ENCODE measurements around the gene UBD. TPM values are rescaled to one million over a fixed set of nuclear protein-coding genes. Genes with fewer than 3 reads are reported as not detected.

UBD gene
- total RNA-seq, 1 donor from 2014 or later: not detected

- Mint-ChIP-seq H3K36me3 (ENCODE audit: low read depth) (no peaks in the 10 kb centered on the region), H3K4me3 (no peak overlapping the region), H3K4me1 (no peaks in the 10 kb centered on the region), H3K27ac (ENCODE audit: unreplicated experiment) (no peak overlapping the region), H3K9me3 (no peaks in the 10 kb centered on the region), H3K27me3 (ENCODE audit: low read depth) (peaks cover 48% of the 10 kb centered on the region)
- TF ChIP-seq, protein P1, sequence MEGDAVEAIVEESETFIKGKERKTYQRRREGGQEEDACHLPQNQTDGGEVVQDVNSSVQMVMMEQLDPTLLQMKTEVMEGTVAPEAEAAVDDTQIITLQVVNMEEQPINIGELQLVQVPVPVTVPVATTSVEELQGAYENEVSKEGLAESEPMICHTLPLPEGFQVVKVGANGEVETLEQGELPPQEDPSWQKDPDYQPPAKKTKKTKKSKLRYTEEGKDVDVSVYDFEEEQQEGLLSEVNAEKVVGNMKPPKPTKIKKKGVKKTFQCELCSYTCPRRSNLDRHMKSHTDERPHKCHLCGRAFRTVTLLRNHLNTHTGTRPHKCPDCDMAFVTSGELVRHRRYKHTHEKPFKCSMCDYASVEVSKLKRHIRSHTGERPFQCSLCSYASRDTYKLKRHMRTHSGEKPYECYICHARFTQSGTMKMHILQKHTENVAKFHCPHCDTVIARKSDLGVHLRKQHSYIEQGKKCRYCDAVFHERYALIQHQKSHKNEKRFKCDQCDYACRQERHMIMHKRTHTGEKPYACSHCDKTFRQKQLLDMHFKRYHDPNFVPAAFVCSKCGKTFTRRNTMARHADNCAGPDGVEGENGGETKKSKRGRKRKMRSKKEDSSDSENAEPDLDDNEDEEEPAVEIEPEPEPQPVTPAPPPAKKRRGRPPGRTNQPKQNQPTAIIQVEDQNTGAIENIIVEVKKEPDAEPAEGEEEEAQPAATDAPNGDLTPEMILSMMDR (conservative IDR thresholded peaks at IDR 0.05): no peak
- DNase-seq (ENCODE audit: low read depth, low spot score): no peak
Observed at GRCh38 chr6:29561606-29562181, 2.2 kb upstream of the UBD start.

GRCh38 chr6:29561091-29561490, 1.6 kb upstream of the UBD start:
- DNase-seq (ENCODE audit: low read depth, low spot score): no peak
- Mint-ChIP-seq H3K27ac (ENCODE audit: unreplicated experiment) (no peak overlapping the region), H3K4me3 (no peak overlapping the region), H3K9me3 (no peaks in the 10 kb centered on the region), H3K27me3 (ENCODE audit: low read depth) (peaks cover 54% of the 10 kb centered on the region), H3K4me1 (no peaks in the 10 kb centered on the region), H3K36me3 (ENCODE audit: low read depth) (no peaks in the 10 kb centered on the region)
- TF ChIP-seq, protein P1 (conservative IDR thresholded peaks at IDR 0.05): no peak

- Mint-ChIP-seq H3K27me3 (ENCODE audit: low read depth) (peaks cover 74% of the 10 kb centered on the region), H3K27ac (ENCODE audit: unreplicated experiment) (no peak overlapping the region), H3K36me3 (ENCODE audit: low read depth) (no peaks in the 10 kb centered on the region), H3K4me3 (no peak overlapping the region), H3K4me1 (peaks cover 6% of the 10 kb centered on the region), H3K9me3 (no peaks in the 10 kb centered on the region)
- DNase-seq (ENCODE audit: low read depth, low spot score): no peak
- TF ChIP-seq, protein P1 (conservative IDR thresholded peaks at IDR 0.05): no peak
Observed at GRCh38 chr6:29558439-29559079, 973 bp downstream of the UBD start.

- Mint-ChIP-seq H3K4me3 (no peak overlapping the region), H3K27me3 (ENCODE audit: low read depth) (peaks cover 76% of the 10 kb centered on the region), H3K27ac (ENCODE audit: unreplicated experiment) (no peak overlapping the region), H3K4me1 (peaks cover 6% of the 10 kb centered on the region), H3K9me3 (no peaks in the 10 kb centered on the region), H3K36me3 (ENCODE audit: low read depth) (no peaks in the 10 kb centered on the region)
- TF ChIP-seq, protein P1 (conservative IDR thresholded peaks at IDR 0.05): no peak
- DNase-seq (ENCODE audit: low read depth, low spot score): no peak
Observed at GRCh38 chr6:29557320-29557719, 2.2 kb downstream of the UBD start.

- no peak for DNase-seq (ENCODE audit: low read depth, low spot score)
- Mint-ChIP-seq H3K4me3 (no peak overlapping the region), H3K9me3 (no peaks in the 10 kb centered on the region), H3K27ac (ENCODE audit: unreplicated experiment) (no peak overlapping the region), H3K36me3 (ENCODE audit: low read depth) (no peaks in the 10 kb centered on the region), H3K4me1 (peaks cover 6% of the 10 kb centered on the region), H3K27me3 (ENCODE audit: low read depth) (peaks cover 93% of the 10 kb centered on the region)
- TF ChIP-seq, protein P1 (conservative IDR thresholded peaks at IDR 0.05): no peak
Observed at GRCh38 chr6:29554764-29555163, 4.8 kb downstream of the UBD start.

All from neural crest cell (in vitro differentiated cells).